Caco-2 (cell line): ENCODE measurements around the gene MTMR12. TPM values are rescaled to one million over a fixed set of nuclear protein-coding genes. Genes with fewer than 3 reads are reported as not detected.
"Not testable (repeated sequence)": the region's sequence is repeated elsewhere in the genome, so short reads cannot be mapped to it uniquely, and the experiment has no call there.

Experiments used
- BruUV-seq: library from RNA; stranded (reverse); fragments of 400-500 nt; replicated peaks from 2 replicates; lab custom pipeline; 2021; lab: Mats Ljungman, UMichigan
- CTCF ChIA-PET: fragments of 300-600 bp; sonication (Branson Sonifier 250); formaldehyde crosslinking; loops from one replicate; lab custom pipeline; 2022; ENCODE audit warnings: antibody characterized with exemption; lab: Charles Lee
- POLR2A ChIA-PET: fragments of 300-600 bp; sonication (Branson Sonifier 250); formaldehyde crosslinking; loops from one replicate; lab custom pipeline; 2022; ENCODE audit warnings: antibody characterized with exemption; lab: Charles Lee
- DNase-seq, 2 experiments: peaks; one replicate each; pipeline versions ENCODE4 v3.0.0 to v3.0.0-alpha.2; 2020 to 2022
- H3K27me3 ChIP-seq: replicated peaks from 2 replicates; pipeline ENCODE4 v1.6.0; 2011; ENCODE audit warnings: low read length; ENCODE audit not compliant: control insufficient read depth, insufficient read depth
- H3K36me3 ChIP-seq: 2 replicates; pipeline ENCODE4 v1.5.1; 2011; ENCODE audit warnings: low read length; ENCODE audit not compliant: control insufficient read depth, insufficient read depth
- H3K4me1 ChIP-seq: fragments of 250-450 bp; sonication (Bioruptor Pico); 2 replicates; pipeline ENCODE4 v1.5.1; 2020; ENCODE audit warnings: mild to moderate bottlenecking
- H3K4me3 ChIP-seq: 2 replicates; pipeline ENCODE4 v1.5.1; 2011; ENCODE audit warnings: low read depth, mild to moderate bottlenecking, control low read depth, low read length
- H3K9me3 ChIP-seq: fragments of 250-450 bp; sonication (Bioruptor Pico); 2 replicates; pipeline ENCODE4 v1.5.1; 2020; ENCODE audit warnings: mild to moderate bottlenecking, moderate library complexity
- H3K27ac Mint-ChIP-seq: one replicate; pipeline ENCODE4 v1.8.0; 2022; ENCODE audit warnings: mixed read lengths; ENCODE audit not compliant: unreplicated experiment
- H3K27me3 Mint-ChIP-seq: one replicate; pipeline ENCODE4 v1.8.0; 2022; ENCODE audit warnings: mixed read lengths; ENCODE audit not compliant: insufficient read depth, unreplicated experiment
- H3K36me3 Mint-ChIP-seq: one replicate; pipeline ENCODE4 v1.8.0; 2022; ENCODE audit warnings: mild to moderate bottlenecking, mixed read lengths; ENCODE audit not compliant: insufficient read depth, unreplicated experiment
- H3K4me1 Mint-ChIP-seq: one replicate; pipeline ENCODE4 v1.8.0; 2022; ENCODE audit warnings: low read depth, mixed read lengths; ENCODE audit not compliant: unreplicated experiment
- H3K4me3 Mint-ChIP-seq: one replicate; pipeline ENCODE4 v1.8.0; 2022; ENCODE audit warnings: mild to moderate bottlenecking, moderate library complexity, mixed read lengths; ENCODE audit not compliant: unreplicated experiment
- H3K9me3 Mint-ChIP-seq: one replicate; pipeline ENCODE4 v1.8.0; 2022; ENCODE audit warnings: mixed read lengths; ENCODE audit not compliant: unreplicated experiment
- intact Hi-C: fragments of 100-400 bp; cut with micrococcal nuclease; formaldehyde crosslinking; loops from one replicate; pipeline ENCODE4 v1.10.0; 2022; ENCODE audit not compliant: unreplicated experiment
- total RNA-seq: library from RNA; stranded (reverse); gene quantifications from 2 replicates; pipeline ENCODE4 v1.2.3, GENCODE V29; 2022
- TF ChIP-seq, protein P1 (sequence below), 2 experiments: fragments of 200-600 bp in 1 of 2; IDR thresholded peaks; 1 replicate in 1 of 2; 2 replicates in 1 of 2; pipeline versions ENCODE4 v1.5.1 to v1.8.0; 2011 to 2022; ENCODE audit warnings: antibody characterized with exemption in 1 of 2, control low read depth in 1 of 2, inconsistent platforms in 1 of 2, low read depth in 1 of 2, low read length in 1 of 2, mild to moderate bottlenecking in 1 of 2, moderate library complexity in 1 of 2; ENCODE audit not compliant: insufficient read depth in 1 of 2, severe bottlenecking in 1 of 2, unreplicated experiment in 1 of 2

Gene MTMR12
- total RNA-seq, 1 experiment from 2014 or later: 35.1 TPM

DNA sequence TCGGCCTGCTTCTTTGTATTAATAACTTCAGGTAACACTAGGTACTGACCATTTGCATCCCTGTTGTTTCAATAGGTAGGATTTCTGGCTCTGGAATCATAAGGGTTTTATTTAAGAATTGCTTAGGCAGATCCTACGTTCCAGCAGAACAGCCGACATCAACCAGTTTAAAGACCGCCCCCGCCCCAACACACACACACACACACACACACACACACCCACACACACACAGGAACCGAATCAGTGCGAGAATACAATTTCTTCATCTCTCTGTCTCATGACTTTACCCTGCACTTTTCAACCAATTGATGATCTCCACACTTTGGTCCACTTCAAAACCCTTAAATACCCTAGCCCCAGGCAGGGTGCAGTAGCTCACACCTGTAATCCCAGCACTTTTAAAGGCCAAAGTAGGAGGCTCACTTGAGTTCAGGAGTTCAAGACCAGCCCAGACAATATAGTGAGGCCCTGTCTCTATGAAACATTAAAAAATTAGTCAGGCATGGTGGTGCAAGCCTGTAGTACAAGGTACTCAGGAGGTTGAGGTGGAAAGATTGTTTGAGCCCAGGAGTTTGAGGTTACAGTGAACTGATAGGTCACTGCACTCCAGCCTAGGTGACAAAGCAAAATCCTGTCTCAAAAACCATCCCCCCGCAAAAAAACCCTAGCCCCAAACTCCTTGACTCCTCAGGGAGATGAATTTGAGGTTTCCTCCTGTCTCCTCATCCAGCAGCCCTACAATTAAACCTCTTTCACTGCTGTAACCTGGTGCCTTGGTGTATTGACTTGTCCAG lies 2.7 kb upstream of the MTMR12 start:
- TF ChIP-seq, protein P1, sequence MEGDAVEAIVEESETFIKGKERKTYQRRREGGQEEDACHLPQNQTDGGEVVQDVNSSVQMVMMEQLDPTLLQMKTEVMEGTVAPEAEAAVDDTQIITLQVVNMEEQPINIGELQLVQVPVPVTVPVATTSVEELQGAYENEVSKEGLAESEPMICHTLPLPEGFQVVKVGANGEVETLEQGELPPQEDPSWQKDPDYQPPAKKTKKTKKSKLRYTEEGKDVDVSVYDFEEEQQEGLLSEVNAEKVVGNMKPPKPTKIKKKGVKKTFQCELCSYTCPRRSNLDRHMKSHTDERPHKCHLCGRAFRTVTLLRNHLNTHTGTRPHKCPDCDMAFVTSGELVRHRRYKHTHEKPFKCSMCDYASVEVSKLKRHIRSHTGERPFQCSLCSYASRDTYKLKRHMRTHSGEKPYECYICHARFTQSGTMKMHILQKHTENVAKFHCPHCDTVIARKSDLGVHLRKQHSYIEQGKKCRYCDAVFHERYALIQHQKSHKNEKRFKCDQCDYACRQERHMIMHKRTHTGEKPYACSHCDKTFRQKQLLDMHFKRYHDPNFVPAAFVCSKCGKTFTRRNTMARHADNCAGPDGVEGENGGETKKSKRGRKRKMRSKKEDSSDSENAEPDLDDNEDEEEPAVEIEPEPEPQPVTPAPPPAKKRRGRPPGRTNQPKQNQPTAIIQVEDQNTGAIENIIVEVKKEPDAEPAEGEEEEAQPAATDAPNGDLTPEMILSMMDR (IDR thresholded peaks at IDR 0.05; ENCODE audit: insufficient read depth in 1 of 2, low read depth in 1 of 2, low read length in 1 of 2, severe bottlenecking in 1 of 2, unreplicated experiment in 1 of 2): no peak
- Histone ChIP-seq H3K9me3 (no peaks in the 10 kb centered on the region), H3K27me3 (no peaks in the 10 kb centered on the region), H3K4me1 (peaks cover 8% of the 10 kb centered on the region; the same call in 1 of the 2 replicates), H3K36me3 (no peaks in the 10 kb centered on the region), H3K4me3 (no peak overlapping the region)
- POLR2A ChIA-PET: no interaction called here
- peaks cover 7% of the 10 kb centered on the region for H3K4me1 Mint-ChIP-seq
- CTCF ChIA-PET: no interaction called here
- H3K27me3 Mint-ChIP-seq: no peaks in the 10 kb centered on the region
- no peak for DNase-seq
- peaks cover 11% of the 10 kb centered on the region for H3K36me3 Mint-ChIP-seq
- intact Hi-C loops: no loop called here
- H3K27ac Mint-ChIP-seq: no peak overlapping the region
- H3K4me3 Mint-ChIP-seq: no peak overlapping the region
- no TSS peak for BruUV-seq
- H3K9me3 Mint-ChIP-seq: no peaks in the 10 kb centered on the region

DNA sequence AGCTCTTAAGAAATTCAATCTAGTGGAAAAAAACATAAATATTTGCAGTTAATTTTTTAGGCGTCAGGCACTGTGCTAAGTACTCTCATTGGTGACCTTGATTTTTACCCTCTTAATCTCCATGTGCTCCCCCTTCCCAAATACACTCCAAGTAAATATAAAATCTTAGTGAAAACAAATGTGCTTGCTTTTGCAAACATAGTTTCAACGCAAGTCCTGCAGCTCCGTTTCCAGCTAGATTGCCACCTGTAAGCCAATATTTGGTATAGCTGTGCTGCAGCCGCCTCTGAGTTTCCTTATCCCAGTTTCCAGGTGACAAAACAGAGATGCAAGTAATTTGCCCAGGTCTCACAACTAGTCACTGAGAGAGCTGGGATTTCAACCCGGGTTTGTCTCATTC lies 1.9 kb upstream of the MTMR12 start:
- peak overlapping the region; percentile 66 for H3K27ac Mint-ChIP-seq
- POLR2A ChIA-PET: no interaction called here
- TF ChIP-seq, protein P1 (IDR thresholded peaks at IDR 0.05; ENCODE audit: insufficient read depth in 1 of 2, low read depth in 1 of 2, low read length in 1 of 2, severe bottlenecking in 1 of 2, unreplicated experiment in 1 of 2): no peak
- no peak overlapping the region for H3K4me3 ChIP-seq
- peaks cover 8% of the 10 kb centered on the region; the same call in 1 of the 2 replicates for H3K4me1 ChIP-seq
- no peaks in the 10 kb centered on the region for H3K9me3 ChIP-seq
- no peaks in the 10 kb centered on the region for H3K27me3 ChIP-seq
- H3K4me3 Mint-ChIP-seq: peak overlapping the region; percentile 78
- DNase-seq: no peak
- CTCF ChIA-PET: no interaction called here
- H3K36me3 Mint-ChIP-seq: peaks cover 18% of the 10 kb centered on the region
- H3K36me3 ChIP-seq: no peaks in the 10 kb centered on the region
- no peaks in the 10 kb centered on the region for H3K27me3 Mint-ChIP-seq
- H3K4me1 Mint-ChIP-seq: peaks cover 8% of the 10 kb centered on the region
- BruUV-seq: TSS peak; percentile 32
- intact Hi-C loops: no loop called here
- no peaks in the 10 kb centered on the region for H3K9me3 Mint-ChIP-seq

DNA sequence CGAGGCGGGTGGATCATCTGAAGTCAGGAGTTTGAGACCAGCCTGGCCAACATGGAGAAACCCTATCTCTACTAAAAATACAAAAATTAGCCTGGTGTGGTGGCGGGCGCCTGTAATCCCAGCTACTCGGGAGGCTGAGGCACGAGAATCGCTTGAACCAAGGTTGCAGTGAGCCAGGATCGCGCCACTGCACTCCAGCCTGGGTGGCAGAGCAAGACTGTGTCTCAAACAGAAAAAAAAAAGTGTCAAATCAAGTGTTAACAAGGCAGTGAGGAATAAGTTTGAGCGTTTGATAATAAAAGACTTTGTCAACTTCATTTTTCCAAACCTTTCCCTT lies 1.4 kb upstream of the MTMR12 start:
- H3K4me3 ChIP-seq, DNase-seq, CTCF ChIA-PET, H3K4me1 ChIP-seq, BruUV-seq, H3K36me3 ChIP-seq, H3K27me3 Mint-ChIP-seq, H3K9me3 Mint-ChIP-seq, intact Hi-C loops, H3K27me3 ChIP-seq, H3K9me3 ChIP-seq: not testable (repeated sequence)
- POLR2A ChIA-PET: interaction anchor here (0.6 kb wide), 1 partner anchor 140 kb away, joined by 4 read pairs; the partner anchor contains the start of gene GOLPH3
- peaks cover 18% of the 10 kb centered on the region for H3K36me3 Mint-ChIP-seq
- H3K27ac Mint-ChIP-seq: peak overlapping the region; percentile 66
- peaks cover 13% of the 10 kb centered on the region for H3K4me1 Mint-ChIP-seq
- H3K4me3 Mint-ChIP-seq: peak overlapping the region; percentile 78
